GM12875 (cell line): Measurements from ENCODE around the gene GRID2.
"Not testable (repeated sequence)": the region's sequence is repeated elsewhere in the genome, so short reads cannot be mapped to it uniquely, and the experiment has no call there.

Source experiments
- H3K4me3 ChIP-seq: one replicate; pipeline ENCODE4 v1.5.1; 2011; ENCODE audit warnings: low read depth, low read length, control low read depth
- TF ChIP-seq, protein P1 (sequence below): IDR thresholded peaks from 2 replicates; pipeline ENCODE4 v1.5.1; 2011; ENCODE audit warnings: low read depth, mild to moderate bottlenecking, control low read depth, inconsistent platforms, low read length, moderate library complexity, borderline replicate concordance; ENCODE audit not compliant: insufficient read depth

Gene GRID2

GRCh38 chr4:93355411-93355810 lies 1051.6 kb downstream of the GRID2 start:
- TF ChIP-seq, protein P1, sequence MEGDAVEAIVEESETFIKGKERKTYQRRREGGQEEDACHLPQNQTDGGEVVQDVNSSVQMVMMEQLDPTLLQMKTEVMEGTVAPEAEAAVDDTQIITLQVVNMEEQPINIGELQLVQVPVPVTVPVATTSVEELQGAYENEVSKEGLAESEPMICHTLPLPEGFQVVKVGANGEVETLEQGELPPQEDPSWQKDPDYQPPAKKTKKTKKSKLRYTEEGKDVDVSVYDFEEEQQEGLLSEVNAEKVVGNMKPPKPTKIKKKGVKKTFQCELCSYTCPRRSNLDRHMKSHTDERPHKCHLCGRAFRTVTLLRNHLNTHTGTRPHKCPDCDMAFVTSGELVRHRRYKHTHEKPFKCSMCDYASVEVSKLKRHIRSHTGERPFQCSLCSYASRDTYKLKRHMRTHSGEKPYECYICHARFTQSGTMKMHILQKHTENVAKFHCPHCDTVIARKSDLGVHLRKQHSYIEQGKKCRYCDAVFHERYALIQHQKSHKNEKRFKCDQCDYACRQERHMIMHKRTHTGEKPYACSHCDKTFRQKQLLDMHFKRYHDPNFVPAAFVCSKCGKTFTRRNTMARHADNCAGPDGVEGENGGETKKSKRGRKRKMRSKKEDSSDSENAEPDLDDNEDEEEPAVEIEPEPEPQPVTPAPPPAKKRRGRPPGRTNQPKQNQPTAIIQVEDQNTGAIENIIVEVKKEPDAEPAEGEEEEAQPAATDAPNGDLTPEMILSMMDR = no peak
- H3K4me3 ChIP-seq = no peak overlapping the region

GRCh38 chr4:93359586-93359985 lies 1055.8 kb downstream of the GRID2 start:
- no peak overlapping the region for H3K4me3 ChIP-seq
- TF ChIP-seq, protein P1 = no peak

DNA sequence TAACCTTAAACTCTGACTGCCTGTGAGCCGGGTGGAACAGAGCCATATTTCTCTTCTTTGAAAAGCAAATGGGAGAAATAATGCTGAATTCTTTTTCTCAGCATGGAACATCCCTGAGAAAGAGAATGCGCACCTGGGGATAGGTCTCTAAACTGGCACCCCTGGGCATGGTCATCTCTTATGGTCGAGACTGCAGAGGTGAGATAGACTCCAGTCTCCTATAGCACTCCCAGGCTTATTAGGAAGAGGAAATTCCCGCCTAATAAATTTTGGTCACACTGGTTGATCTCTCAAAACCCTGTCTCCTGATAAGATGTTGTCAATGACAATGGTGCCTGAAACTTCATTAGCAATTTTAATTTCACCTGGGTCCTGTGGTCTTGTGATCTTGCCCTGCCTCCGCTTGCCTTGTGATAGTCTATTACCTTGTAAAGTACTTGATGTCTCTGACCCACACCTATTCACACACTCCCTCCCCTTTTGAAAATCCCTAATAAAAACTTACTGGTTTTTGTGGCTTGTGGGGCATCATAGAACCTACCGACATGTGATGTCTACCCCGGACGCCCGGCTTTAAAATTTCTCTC lies 1062.5 kb downstream of the GRID2 start:
- H3K4me3 ChIP-seq = not testable (repeated sequence)

GRCh38 chr4:93368968-93369367 lies 1065.2 kb downstream of the GRID2 start:
- TF ChIP-seq, protein P1 = no peak
- H3K4me3 ChIP-seq = no peak overlapping the region

GRCh38 chr4:93370256-93370655 lies 1066.5 kb downstream of the GRID2 start:
- H3K4me3 ChIP-seq = no peak overlapping the region
- TF ChIP-seq, protein P1 = no peak

GRCh38 chr4:93373893-93374860 lies 1070.4 kb downstream of the GRID2 start:
- TF ChIP-seq, protein P1 = no peak
- H3K4me3 ChIP-seq = no peak overlapping the region

DNA sequence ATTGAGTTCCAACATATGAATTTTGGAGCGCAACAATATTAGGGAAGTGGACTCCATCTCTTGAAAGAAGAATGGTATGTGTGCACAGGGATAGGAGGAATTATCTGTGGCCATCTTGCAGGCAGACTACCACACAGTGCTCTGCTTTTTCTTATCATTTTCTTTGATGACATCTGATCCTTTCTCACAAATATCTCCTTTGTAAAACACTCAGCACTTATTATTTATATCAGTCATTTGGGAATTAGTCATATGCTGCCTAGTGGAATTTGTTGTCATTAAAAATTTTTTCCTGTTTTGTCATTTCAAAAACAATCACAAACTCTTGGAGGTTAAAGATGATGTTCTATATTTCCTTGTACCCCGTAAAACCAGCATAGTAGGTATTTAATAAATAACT lies 1080.5 kb downstream of the GRID2 start:
- no peak overlapping the region for H3K4me3 ChIP-seq
- TF ChIP-seq, protein P1 = no peak
